B cell (primary cell): Measurements from ENCODE around the gene PALM. TPM values are rescaled to one million over a fixed set of nuclear protein-coding genes. Genes with fewer than 3 reads are reported as not detected.

Experiments
- ATAC-seq: fragments of 200-7000 bp; cut with Tn5 transposase; one replicate; pipeline ENCODE4 v1.10.0; 2021; ENCODE audit warnings: low read depth, mild to moderate bottlenecking, moderate number of reproducible peaks, moderate library complexity
- CTCF ChIA-PET: fragments of 350-600 bp; sonication (Branson Sonifier 250); formaldehyde crosslinking; loops from one replicate; lab custom pipeline; 2021; ENCODE audit warnings: antibody characterized with exemption, inconsistent platforms; lab: Charles Lee
- POLR2A ChIA-PET: fragments of 350-600 bp; sonication (Branson Sonifier 250); formaldehyde crosslinking; loops from one replicate; lab custom pipeline; 2021; ENCODE audit warnings: antibody characterized with exemption; lab: Charles Lee
- DNase-seq: peaks from one replicate; pipeline ENCODE4 v3.0.0; 2013
- H2AFZ ChIP-seq: 2 replicates; pipeline ENCODE4 v1.6.1; 2012; ENCODE audit warnings: mild to moderate bottlenecking, low read depth, low read length; ENCODE audit not compliant: insufficient read depth, poor library complexity, severe bottlenecking
- H3K27ac ChIP-seq, 2 donors: 1 replicate in 1 of 2; 2 replicates in 1 of 2; pipeline ENCODE4 v1.5.1; 2012 to 2013; ENCODE audit warnings: low read length in 2 of 2, mild to moderate bottlenecking in 2 of 2, moderate library complexity in 1 of 2
- H3K27me3 ChIP-seq, 4 experiments: fragments of 200-600 bp in 1 of 4; sonication (generic) in 1 of 4; replicated peaks in 1 of 4; 1 replicate in 2 of 4; 2 replicates in 2 of 4; pipeline versions ENCODE4 v1.6.1 to v1.7.0; 2013 to 2016; ENCODE audit warnings: low read length in 3 of 4, mild to moderate bottlenecking in 2 of 4, mixed read lengths in 1 of 4, moderate library complexity in 1 of 4; ENCODE audit not compliant: insufficient read depth in 4 of 4, control insufficient read depth in 3 of 4; ENCODE audit errors: control extremely low read depth in 1 of 4
- H3K36me3 ChIP-seq, 2 experiments: replicated peaks in 1 of 2; 1 replicate in 1 of 2; 2 replicates in 1 of 2; pipeline versions ENCODE4 v1.6.1 to v1.7.1; 2013; ENCODE audit warnings: low read length in 1 of 2; ENCODE audit not compliant: insufficient read depth in 2 of 2, control insufficient read depth in 1 of 2; ENCODE audit errors: control extremely low read depth in 1 of 2, extremely low read depth in 1 of 2
- H3K4me1 ChIP-seq, 2 donors: fragments of 200-600 bp in 1 of 2; sonication (generic) in 1 of 2; 1 replicate in 1 of 2; 2 replicates in 1 of 2; pipeline versions ENCODE4 v1.5.1 to v1.6.1; 2013 to 2017; ENCODE audit warnings: low read length in 2 of 2; ENCODE audit not compliant: control insufficient read depth in 2 of 2, insufficient read depth in 2 of 2
- H3K4me2 ChIP-seq: replicated peaks from 2 replicates; pipeline ENCODE3; 2012; ENCODE audit warnings: mild to moderate bottlenecking, low read depth, low read length; ENCODE audit not compliant: poor library complexity, severe bottlenecking
- H3K4me3 ChIP-seq, 5 experiments: fragments of 200-600 bp in 1 of 5; sonication (generic) in 1 of 5; 1 replicate in 3 of 5; 2 replicates in 2 of 5; pipeline versions ENCODE4 v1.5.1 to v1.7.0; 2011 to 2016; ENCODE audit warnings: low read length in 4 of 5, mild to moderate bottlenecking in 4 of 5, low read depth in 2 of 5, control low read depth in 1 of 5, moderate library complexity in 1 of 5; ENCODE audit not compliant: insufficient read depth in 1 of 5; ENCODE audit errors: control extremely low read depth in 1 of 5, extremely low read depth in 1 of 5
- H3K79me2 ChIP-seq: fragments of 200-600 bp; sonication (generic); one replicate; pipeline ENCODE4 v1.6.0; 2016; ENCODE audit warnings: low read length; ENCODE audit not compliant: control insufficient read depth, insufficient read depth
- H3K9ac ChIP-seq: fragments of 200-600 bp; sonication (generic); 2 replicates; pipeline ENCODE4 v1.6.1; 2017; ENCODE audit warnings: mild to moderate bottlenecking, low read length, moderate library complexity
- H3K9me3 ChIP-seq, 3 donors: one replicate each; pipeline versions ENCODE4 v1.6.1 to v1.7.1; 2013; ENCODE audit warnings: low read length in 2 of 3; ENCODE audit not compliant: control insufficient read depth in 2 of 3, insufficient read depth in 1 of 3; ENCODE audit errors: control extremely low read depth in 1 of 3
- H4K20me1 ChIP-seq: 2 replicates; pipeline ENCODE4 v1.6.0; 2012; ENCODE audit warnings: mild to moderate bottlenecking, low read length; ENCODE audit not compliant: insufficient read depth, control insufficient read depth, poor library complexity, severe bottlenecking
- H3K27ac Mint-ChIP-seq: one replicate; pipeline ENCODE4 v1.8.0; 2021; ENCODE audit warnings: mixed read lengths
- H3K27me3 Mint-ChIP-seq: one replicate; pipeline ENCODE4 v1.8.0; 2021; ENCODE audit warnings: mixed read lengths
- H3K4me1 Mint-ChIP-seq: one replicate; pipeline ENCODE4 v1.8.0; 2021; ENCODE audit warnings: mixed read lengths
- H3K4me3 Mint-ChIP-seq: one replicate; pipeline ENCODE4 v1.8.0; 2021; ENCODE audit warnings: mixed read lengths
- H3K9me3 Mint-ChIP-seq: one replicate; pipeline ENCODE4 v1.8.0; 2022; ENCODE audit warnings: mixed read lengths; ENCODE audit not compliant: insufficient read depth
- CTCF ChIP-seq: fragments of 200-600 bp; IDR thresholded peaks from one replicate; pipeline ENCODE4 v1.8.0; 2022; ENCODE audit warnings: antibody characterized with exemption, mild to moderate bottlenecking
- EZH2 ChIP-seq: IDR thresholded peaks from 2 replicates; pipeline ENCODE4 v1.6.1; 2012; ENCODE audit warnings: borderline replicate concordance, low read depth, mild to moderate bottlenecking, moderate library complexity, low read length; ENCODE audit not compliant: insufficient read depth, poor library complexity, severe bottlenecking
- WGBS: methylation state at CpG from one replicate; pipeline ENCODE4 v1.1.5; 2013; ENCODE audit warnings: missing lambda C conversion rate; ENCODE audit not compliant: insufficient coverage; 5-methylcytosine and 5-hydroxymethylcytosine counted together
- intact Hi-C: fragments of 100-400 bp; cut with micrococcal nuclease; formaldehyde crosslinking; loops from one replicate; pipeline ENCODE4 v1.10.0; 2022
- polyA plus RNA-seq: library from polyadenylated mRNA; depleted of rRNA; stranded (reverse); fragments of >200 nt; gene quantifications from 2 replicates; pipeline ENCODE4 v1.2.3, GENCODE V29; 2012
- total RNA-seq, 2 donors: library from RNA; stranded (reverse); fragments of 120-200 nt in 1 of 2; gene quantifications; 1 replicate in 1 of 2; 2 replicates in 1 of 2; pipeline versions ENCODE4 v1.2.3 to v1.2.4, GENCODE V29; 2013 to 2022

The PALM gene
- total and polyA plus RNA-seq, 2 donors (not counting 1 experiment from before 2014, with no cell fraction given), result 0.15 TPM; not detected in 1

DNA sequence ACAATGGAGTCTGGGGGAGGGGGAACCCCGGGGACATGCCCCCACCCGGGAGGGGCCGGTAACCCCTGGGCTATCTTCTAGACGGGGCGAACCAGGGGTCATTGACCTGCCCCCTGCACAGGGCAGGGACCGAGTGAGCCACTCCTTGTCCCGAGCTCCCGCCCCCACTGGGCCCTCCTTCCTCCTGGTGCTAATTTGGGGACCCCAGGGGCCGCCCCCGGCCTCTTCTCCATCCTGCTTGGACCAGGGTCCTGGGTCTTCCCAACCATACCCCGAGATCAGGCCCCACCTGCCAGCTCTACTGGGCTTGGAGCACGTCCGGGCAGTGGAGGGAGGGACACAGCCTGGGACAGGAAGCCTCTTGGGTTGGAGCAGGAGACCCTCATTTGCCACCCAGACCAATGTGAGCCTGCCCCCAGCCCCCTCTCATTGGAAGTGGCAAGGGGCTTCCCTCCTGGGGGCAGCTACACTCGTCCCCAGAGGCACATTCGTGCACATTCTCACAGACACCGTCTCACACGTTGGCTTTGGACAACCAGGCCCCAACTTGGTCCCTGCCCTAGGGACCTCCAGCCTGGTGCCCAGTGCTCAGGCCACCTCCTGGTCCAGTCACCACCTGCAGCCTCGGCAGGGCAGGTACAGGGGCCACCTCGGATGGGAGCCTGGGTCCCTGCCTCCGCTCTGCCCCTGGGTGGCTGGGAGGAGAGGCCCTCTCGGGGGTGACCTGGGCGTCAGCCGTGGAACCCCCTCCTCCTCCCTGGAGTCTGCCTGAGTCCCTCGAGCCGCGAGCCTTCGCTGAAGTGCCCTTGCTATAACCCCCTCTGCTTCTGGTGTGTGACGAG lies 38.9 kb downstream of the PALM start:
- CTCF ChIA-PET, result no interaction called here
- Histone ChIP-seq H3K27ac (no peak overlapping the region), H4K20me1 (no peaks in the 10 kb centered on the region), H3K4me3 (no peak overlapping the region), H3K27me3 (peaks cover 0 to 4% (median 0%) of the 10 kb centered on the region in 4 experiments), H3K4me1 (no peaks in the 10 kb centered on the region), H3K9me3 (peaks cover 0 to 50% (median 7%) of the 10 kb centered on the region in 3 donors), H3K79me2 (no peaks in the 10 kb centered on the region), H3K4me2 (no peak overlapping the region), H3K9ac (no peak overlapping the region), H2AFZ (no peak overlapping the region), H3K36me3 (no peaks in the 10 kb centered on the region)
- Mint-ChIP-seq H3K4me1 (no peaks in the 10 kb centered on the region), H3K27me3 (no peaks in the 10 kb centered on the region), H3K4me3 (no peak overlapping the region), H3K9me3 (no peaks in the 10 kb centered on the region), H3K27ac (no peak overlapping the region)
- POLR2A ChIA-PET, result no interaction called here
- DNase-seq, result no peak
- TF ChIP-seq EZH2, result no peak
- TF ChIP-seq CTCF, result no peak
- WGBS, result 98% methylated on average over 25 of the region's 28 CpGs
- intact Hi-C loops, result no loop called here
- ATAC-seq, result no peak

GRCh38 chr19:748274-748598 lies 39.5 kb downstream of the PALM start:
- Histone ChIP-seq H3K27me3 (peaks cover 0 to 4% (median 0%) of the 10 kb centered on the region in 4 experiments), H3K4me1 (no peaks in the 10 kb centered on the region), H2AFZ (no peak overlapping the region), H3K36me3 (no peaks in the 10 kb centered on the region), H3K4me3 (no peak overlapping the region), H3K9me3 (peaks cover 0 to 45% (median 7%) of the 10 kb centered on the region in 3 donors), H3K79me2 (no peaks in the 10 kb centered on the region), H4K20me1 (no peaks in the 10 kb centered on the region), H3K9ac (no peak overlapping the region), H3K27ac (no peak overlapping the region), H3K4me2 (no peak overlapping the region)
- Mint-ChIP-seq H3K27ac (no peak overlapping the region), H3K4me3 (no peak overlapping the region), H3K9me3 (no peaks in the 10 kb centered on the region), H3K27me3 (no peaks in the 10 kb centered on the region), H3K4me1 (no peaks in the 10 kb centered on the region)
- intact Hi-C loops, result no loop called here
- ATAC-seq (no peak), DNase-seq (no peak)
- ChIA-PET POLR2A (no interaction called here), CTCF (no interaction called here)
- TF ChIP-seq CTCF, result no peak
- TF ChIP-seq EZH2, result no peak
- WGBS, result 90% methylated on average over 14 of the region's 14 CpGs
